ENCODE data around the gene ATR. TPM values are rescaled to one million over a fixed set of nuclear protein-coding genes. Genes with fewer than 3 reads are reported as not detected.

The ATR gene
- total RNA-seq, 1 experiment from 2014 or later, result 33.3 TPM

DNA sequence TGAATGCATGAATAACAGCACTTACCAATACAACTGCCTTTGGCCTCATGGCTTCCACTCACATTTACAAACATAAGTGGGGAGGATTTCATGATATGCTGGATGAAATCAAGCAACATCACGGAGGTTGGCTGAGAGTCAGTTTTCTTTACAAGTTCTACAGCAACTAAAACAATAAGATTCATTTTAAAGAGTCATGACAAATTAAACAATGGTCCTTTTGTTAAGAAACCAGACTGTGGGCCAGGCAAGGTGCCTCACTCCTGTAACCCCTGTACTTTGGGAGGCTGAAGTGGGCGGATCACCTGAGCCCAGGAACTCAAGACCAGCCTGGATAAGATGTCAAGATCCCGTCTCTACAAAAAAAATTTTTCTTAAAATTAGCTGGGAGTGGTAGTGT is 12.4 kb downstream of the ATR start:
- DNase-seq, result no peak
- Histone ChIP-seq H3K9me3 (ENCODE audit: insufficient read depth, low read depth) (no peaks in the 10 kb centered on the region), H4K20me1 (ENCODE audit: insufficient read depth) (no peaks in the 10 kb centered on the region; the same call in 1 of the 2 replicates), H2AFZ (no peak overlapping the region), H3F3A (ENCODE audit: insufficient read depth, low read depth) (no peaks in the 10 kb centered on the region), H3K4me1 (replicated peaks; ENCODE audit: insufficient read depth) (no peaks in the 10 kb centered on the region), H3K9me2 (ENCODE audit: insufficient read depth) (no peaks in the 10 kb centered on the region), H3K27ac (no peak overlapping the region), H3K27me3 (ENCODE audit: insufficient read depth, low read depth) (no peaks in the 10 kb centered on the region), H3K4me2 (no peak overlapping the region), H3K79me2 (ENCODE audit: low read depth) (peaks cover 10% of the 10 kb centered on the region; the same call in 1 of the 2 replicates), H3K36me3 (ENCODE audit: low read depth) (peaks cover 36% of the 10 kb centered on the region), H3K4me3 (no peak overlapping the region)
- no TSS peak for BruUV-seq (replicated peaks)
- intact Hi-C loops (cut with micrococcal nuclease; ENCODE audit: unreplicated experiment), result no loop called here
- POLR2A ChIA-PET (ENCODE audit: unreplicated experiment), result no interaction called here
- no peak for TF ChIP-seq CTCF (conservative IDR thresholded peaks at IDR 0.05)
- TF ChIP-seq EZH2 (IDR thresholded peaks at IDR 0.05; ENCODE audit: low read depth), result no peak
- CTCF ChIA-PET, result interaction anchor here (0.6 kb wide), 1 partner anchor 140 kb away, joined by 3 read pairs; no protein-coding TSS in a partner anchor

- Histone ChIP-seq H3K9me2 (ENCODE audit: insufficient read depth) (no peaks in the 10 kb centered on the region), H3K4me1 (replicated peaks; ENCODE audit: insufficient read depth) (no peaks in the 10 kb centered on the region), H3K36me3 (ENCODE audit: low read depth) (peaks cover 30% of the 10 kb centered on the region), H3K79me2 (ENCODE audit: low read depth) (peaks cover 5% of the 10 kb centered on the region; the same call in 1 of the 2 replicates), H3K27me3 (ENCODE audit: insufficient read depth, low read depth) (no peaks in the 10 kb centered on the region), H3K27ac (no peak overlapping the region), H3K9me3 (ENCODE audit: insufficient read depth, low read depth) (no peaks in the 10 kb centered on the region), H3K4me2 (no peak overlapping the region), H3K4me3 (no peak overlapping the region), H4K20me1 (ENCODE audit: insufficient read depth) (no peaks in the 10 kb centered on the region), H3F3A (ENCODE audit: insufficient read depth, low read depth) (no peaks in the 10 kb centered on the region; the same call in 1 of the 2 replicates), H2AFZ (no peak overlapping the region)
- no TSS peak for BruUV-seq (replicated peaks)
- ChIA-PET CTCF (no interaction called here), POLR2A (ENCODE audit: unreplicated experiment) (no interaction called here)
- no peak for TF ChIP-seq EZH2 (IDR thresholded peaks at IDR 0.05; ENCODE audit: low read depth)
- no peak for TF ChIP-seq CTCF (conservative IDR thresholded peaks at IDR 0.05)
- no peak for DNase-seq
- intact Hi-C loops (cut with micrococcal nuclease; ENCODE audit: unreplicated experiment), result no loop called here
Measured at GRCh38 chr3:142563496-142563997, 15.0 kb downstream of the ATR start.

- Histone ChIP-seq H4K20me1 (ENCODE audit: insufficient read depth) (no peaks in the 10 kb centered on the region), H3K4me1 (replicated peaks; ENCODE audit: insufficient read depth) (no peaks in the 10 kb centered on the region), H2AFZ (no peak overlapping the region), H3F3A (ENCODE audit: insufficient read depth, low read depth) (no peaks in the 10 kb centered on the region; the same call in 1 of the 2 replicates), H3K9me2 (ENCODE audit: insufficient read depth) (no peaks in the 10 kb centered on the region), H3K9me3 (ENCODE audit: insufficient read depth, low read depth) (no peaks in the 10 kb centered on the region), H3K4me3 (no peak overlapping the region), H3K4me2 (no peak overlapping the region), H3K27me3 (ENCODE audit: insufficient read depth, low read depth) (no peaks in the 10 kb centered on the region), H3K79me2 (ENCODE audit: low read depth) (no peaks in the 10 kb centered on the region), H3K36me3 (ENCODE audit: low read depth) (peaks cover 26% of the 10 kb centered on the region), H3K27ac (no peak overlapping the region)
- intact Hi-C loops (cut with micrococcal nuclease; ENCODE audit: unreplicated experiment), result no loop called here
- ChIA-PET POLR2A (ENCODE audit: unreplicated experiment) (no interaction called here), CTCF (no interaction called here)
- TF ChIP-seq CTCF (conservative IDR thresholded peaks at IDR 0.05), result no peak
- no peak for TF ChIP-seq EZH2 (IDR thresholded peaks at IDR 0.05; ENCODE audit: low read depth)
- no TSS peak for BruUV-seq (replicated peaks)
- DNase-seq, result no peak
Measured at GRCh38 chr3:142560118-142560517, 18.4 kb downstream of the ATR start.

Measured in PC-9 (cell line).